Rectal smooth muscle tissue (tissue), 1 donor: ENCODE data around the gene HMG20B.
A peak's percentile ranks its signal among the peaks of the same experiment; 100 is the strongest.
"Not testable (repeated sequence)": the region's sequence is repeated elsewhere in the genome, so short reads cannot be mapped to it uniquely, and the experiment has no call there.

ENCODE experiments used
- H3K27ac ChIP-seq: one replicate; pipeline ENCODE4 v1.7.0; 2013; ENCODE audit warnings: low read depth, low read length, inconsistent platforms
- H3K27me3 ChIP-seq: one replicate; pipeline ENCODE4 v1.7.0; 2013; ENCODE audit warnings: low read length; ENCODE audit not compliant: control insufficient read depth, insufficient read depth
- H3K36me3 ChIP-seq: one replicate; pipeline ENCODE4 v1.7.0; 2013; ENCODE audit warnings: low read length; ENCODE audit not compliant: control insufficient read depth, insufficient read depth
- H3K4me1 ChIP-seq: one replicate; pipeline ENCODE4 v1.7.0; 2013; ENCODE audit warnings: low read length; ENCODE audit not compliant: control insufficient read depth, insufficient read depth
- H3K4me3 ChIP-seq: one replicate; pipeline ENCODE4 v1.7.0; 2013; ENCODE audit warnings: low read length
- H3K9ac ChIP-seq: one replicate; pipeline ENCODE4 v1.7.0; 2013; ENCODE audit warnings: low read length

Gene HMG20B

DNA sequence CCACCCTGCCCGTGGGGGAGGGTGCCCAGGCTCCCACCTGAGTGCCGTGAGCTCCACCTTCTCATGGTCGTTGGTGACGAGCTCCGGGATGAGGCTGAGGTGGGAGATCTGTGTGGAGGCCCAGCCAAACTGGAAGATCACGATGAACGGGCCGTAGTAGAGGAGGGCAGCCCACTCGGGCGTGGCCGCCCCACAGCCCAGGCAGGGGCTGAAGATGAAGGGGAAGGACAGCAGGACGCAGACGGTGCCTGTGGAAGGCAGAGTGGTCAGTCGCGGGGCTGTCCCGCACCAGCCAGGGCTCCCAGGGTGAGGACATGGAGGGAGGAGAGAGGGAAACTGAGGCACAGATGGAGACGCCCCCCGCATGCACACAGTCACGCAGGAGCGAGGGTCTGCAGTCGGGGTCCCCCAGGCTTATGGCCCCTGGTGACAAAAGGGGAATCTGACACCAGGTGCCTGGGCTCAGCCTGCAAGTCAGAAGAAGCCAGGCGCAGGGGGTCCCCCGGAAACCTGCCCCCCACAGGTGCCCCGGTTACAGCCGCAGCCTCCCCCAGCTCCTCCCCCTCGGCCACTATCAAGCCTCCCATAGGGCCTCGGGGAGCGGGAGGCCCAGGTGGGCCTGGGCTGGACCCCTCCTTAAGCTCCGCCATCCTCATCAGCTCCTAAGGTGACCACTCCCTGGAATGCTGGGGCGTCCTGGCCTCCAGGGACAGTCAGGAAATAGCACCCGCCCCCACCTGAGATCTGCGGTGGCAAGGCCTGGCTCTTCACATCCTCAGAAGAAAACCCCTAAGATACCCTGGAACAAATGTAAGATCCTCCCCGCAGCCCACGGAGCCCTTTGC, 21.6 kb upstream of the HMG20B start:
- peaks cover 2% of the 10 kb centered on the region for H3K36me3 ChIP-seq
- no peak overlapping the region for H3K4me3 ChIP-seq
- H3K4me1 ChIP-seq, result no peaks in the 10 kb centered on the region
- no peak overlapping the region for H3K9ac ChIP-seq
- no peaks in the 10 kb centered on the region for H3K27me3 ChIP-seq
- H3K27ac ChIP-seq, result no peak overlapping the region

DNA sequence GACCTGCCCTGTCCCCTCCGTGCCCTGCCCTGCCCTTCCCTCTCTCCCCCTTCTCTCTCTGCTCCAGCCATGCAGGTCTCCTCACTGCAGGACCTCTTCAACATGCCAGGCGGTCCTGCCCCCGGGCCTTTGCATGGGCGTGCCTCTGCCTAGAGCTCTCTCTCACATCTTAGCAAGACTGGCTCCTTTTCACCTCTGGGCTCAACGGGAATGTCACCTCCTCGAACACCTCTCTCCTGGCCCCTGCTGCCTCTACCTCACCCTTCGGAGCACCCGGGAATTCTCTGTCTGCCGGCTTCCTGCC, 21.0 kb upstream of the HMG20B start:
- H3K27ac ChIP-seq, result no peak overlapping the region
- H3K4me1 ChIP-seq, result peaks cover 4% of the 10 kb centered on the region
- H3K36me3 ChIP-seq, result peaks cover 2% of the 10 kb centered on the region
- no peak overlapping the region for H3K4me3 ChIP-seq
- H3K9ac ChIP-seq, result no peak overlapping the region
- H3K27me3 ChIP-seq, result no peaks in the 10 kb centered on the region

DNA sequence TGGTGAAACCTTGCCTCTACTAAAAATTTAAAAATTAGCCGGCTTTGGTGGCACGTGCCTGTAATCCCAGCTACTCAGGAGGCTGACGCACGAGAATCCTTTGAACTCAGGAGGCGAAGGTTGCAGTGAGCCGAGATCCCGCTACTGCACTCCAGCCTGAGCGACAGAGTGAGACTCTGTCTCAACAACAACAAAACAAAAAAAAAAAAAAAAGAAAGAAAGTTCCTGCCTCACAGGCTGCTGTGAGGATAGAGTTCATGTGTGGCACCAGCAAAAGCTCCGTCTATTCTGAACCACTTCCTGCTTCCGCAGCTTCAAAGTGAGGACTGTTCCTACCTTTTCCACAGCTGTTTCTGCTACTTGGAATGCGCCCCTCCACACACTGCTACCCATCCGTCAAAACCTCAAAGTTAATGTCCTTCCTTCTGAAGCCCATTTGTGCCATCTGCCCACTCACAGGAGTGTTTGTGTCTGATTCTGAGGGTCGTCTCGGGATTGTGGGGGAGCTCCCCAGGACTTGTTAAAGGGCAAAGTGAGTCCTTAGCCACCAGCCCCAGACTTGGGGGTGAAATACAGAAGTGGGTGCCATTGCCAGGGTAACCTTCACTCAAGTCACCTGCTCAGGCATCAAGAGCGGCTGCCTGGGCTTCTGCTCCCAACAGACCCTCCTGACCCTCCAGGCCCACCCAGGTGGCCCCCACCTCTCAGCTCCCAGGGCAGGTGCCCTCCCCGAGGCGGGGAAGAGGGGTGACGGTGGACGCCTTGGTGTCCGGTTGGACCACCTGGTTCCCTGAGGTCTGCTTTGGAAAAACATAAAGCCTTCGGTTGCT, 18.3 kb upstream of the HMG20B start:
- no peaks in the 10 kb centered on the region for H3K27me3 ChIP-seq
- no peak overlapping the region for H3K9ac ChIP-seq
- H3K27ac ChIP-seq, result no peak overlapping the region
- no peak overlapping the region for H3K4me3 ChIP-seq
- H3K4me1 ChIP-seq, result peaks cover 4% of the 10 kb centered on the region
- H3K36me3 ChIP-seq, result peaks cover 2% of the 10 kb centered on the region

DNA sequence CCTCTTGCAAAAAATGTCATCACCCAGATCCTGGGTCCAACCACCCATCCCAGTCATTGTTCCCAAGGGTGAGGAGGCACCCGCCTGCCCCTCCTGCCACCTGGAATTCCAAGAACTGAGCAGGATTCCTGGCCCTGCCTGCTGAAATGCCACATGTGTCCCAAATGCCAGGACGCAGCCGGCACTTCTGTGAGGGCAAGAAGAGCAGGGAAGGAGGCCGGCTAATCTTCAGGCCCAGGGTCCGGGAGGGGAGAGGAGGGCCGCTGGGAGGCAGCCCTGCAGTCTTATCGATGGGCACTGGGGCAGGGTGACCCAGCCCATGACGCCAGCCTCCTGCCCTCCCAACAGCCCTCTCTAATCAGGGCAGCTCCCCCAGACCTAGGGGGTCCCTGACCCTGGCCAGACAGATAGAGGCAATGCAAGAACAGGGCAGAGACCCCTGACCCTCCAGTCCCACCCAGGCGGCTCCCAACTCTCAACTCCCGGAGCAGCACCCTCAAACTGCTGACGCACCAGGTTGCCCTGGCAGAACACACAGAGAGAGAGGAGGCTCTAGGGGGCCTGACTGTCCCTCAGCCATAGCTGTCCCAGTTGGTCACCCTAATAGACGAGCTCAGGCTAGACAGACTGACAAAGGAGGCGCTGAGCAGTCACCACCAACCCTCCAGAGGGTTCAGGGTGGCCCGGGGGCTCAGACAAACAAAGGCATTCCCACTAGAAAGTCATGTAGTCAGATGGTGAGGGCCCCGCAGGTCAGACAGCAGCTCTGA, 16.9 kb upstream of the HMG20B start:
- Histone ChIP-seq H3K4me1 (peaks cover 4% of the 10 kb centered on the region), H3K36me3 (peaks cover under 1% of the 10 kb centered on the region), H3K9ac (no peak overlapping the region), H3K4me3 (peak overlapping the region; percentile 75), H3K27ac (no peak overlapping the region), H3K27me3 (no peaks in the 10 kb centered on the region)

DNA sequence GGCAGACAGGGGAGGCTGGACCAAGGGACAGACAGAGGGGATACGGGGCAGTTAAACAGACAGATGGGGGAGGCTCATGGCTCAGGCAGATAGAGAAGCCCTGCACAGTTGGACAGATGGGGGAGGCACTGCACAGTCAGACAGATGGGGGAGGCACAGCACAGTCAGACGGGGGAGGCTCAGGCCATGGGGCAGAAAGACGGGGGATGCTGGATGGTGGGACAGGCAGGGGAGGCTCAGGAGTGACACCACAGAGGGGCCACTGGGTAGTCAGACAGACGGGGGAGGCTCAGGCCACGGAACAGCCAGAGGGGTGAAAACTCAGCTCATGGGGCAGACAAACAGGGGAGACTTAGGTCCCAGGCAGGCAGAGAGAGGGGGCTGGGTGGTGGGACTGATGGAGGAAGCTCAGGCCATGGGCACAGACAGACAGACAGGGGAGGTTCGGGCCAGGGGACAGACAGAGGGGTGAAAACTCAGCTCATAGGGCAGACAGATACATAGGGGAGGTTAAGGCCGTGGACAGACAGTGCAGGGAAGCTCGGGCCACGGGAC, 16.2 kb upstream of the HMG20B start:
- no peaks in the 10 kb centered on the region for H3K36me3 ChIP-seq
- peaks cover 4% of the 10 kb centered on the region for H3K4me1 ChIP-seq
- peak overlapping the region; percentile 75 for H3K4me3 ChIP-seq
- no peaks in the 10 kb centered on the region for H3K27me3 ChIP-seq
- no peak overlapping the region for H3K27ac ChIP-seq
- peak overlapping the region; percentile 66 for H3K9ac ChIP-seq

DNA sequence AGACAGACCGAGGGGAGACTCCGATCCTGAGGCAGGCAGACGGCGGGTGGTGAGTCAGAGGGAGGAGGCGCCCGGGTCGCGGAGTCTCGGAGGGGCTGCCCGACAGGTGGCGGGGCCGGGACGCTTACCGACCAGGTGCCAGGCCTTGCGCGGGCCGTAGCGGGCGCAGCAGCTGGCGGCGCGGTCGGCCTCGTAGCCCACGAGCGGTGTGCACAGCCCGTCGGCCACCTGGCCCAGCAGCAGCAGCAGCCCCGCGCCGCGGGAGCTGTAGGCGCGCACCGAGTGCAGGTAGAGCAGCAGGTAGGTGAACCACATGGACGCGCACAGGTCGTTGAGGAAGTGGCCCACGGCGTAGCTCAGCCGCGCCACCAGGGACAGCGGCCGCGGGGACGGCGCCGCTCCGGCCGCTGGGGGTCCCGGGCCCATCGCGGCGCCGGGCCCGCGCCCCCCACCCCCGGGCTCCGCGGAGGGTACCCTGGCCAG, 15.7 kb upstream of the HMG20B start:
- Histone ChIP-seq H3K27me3 (no peaks in the 10 kb centered on the region), H3K27ac (no peak overlapping the region), H3K4me3 (peak overlapping the region; percentile 75), H3K36me3 (no peaks in the 10 kb centered on the region), H3K4me1 (peaks cover 4% of the 10 kb centered on the region), H3K9ac (peak overlapping the region; percentile 66)

DNA sequence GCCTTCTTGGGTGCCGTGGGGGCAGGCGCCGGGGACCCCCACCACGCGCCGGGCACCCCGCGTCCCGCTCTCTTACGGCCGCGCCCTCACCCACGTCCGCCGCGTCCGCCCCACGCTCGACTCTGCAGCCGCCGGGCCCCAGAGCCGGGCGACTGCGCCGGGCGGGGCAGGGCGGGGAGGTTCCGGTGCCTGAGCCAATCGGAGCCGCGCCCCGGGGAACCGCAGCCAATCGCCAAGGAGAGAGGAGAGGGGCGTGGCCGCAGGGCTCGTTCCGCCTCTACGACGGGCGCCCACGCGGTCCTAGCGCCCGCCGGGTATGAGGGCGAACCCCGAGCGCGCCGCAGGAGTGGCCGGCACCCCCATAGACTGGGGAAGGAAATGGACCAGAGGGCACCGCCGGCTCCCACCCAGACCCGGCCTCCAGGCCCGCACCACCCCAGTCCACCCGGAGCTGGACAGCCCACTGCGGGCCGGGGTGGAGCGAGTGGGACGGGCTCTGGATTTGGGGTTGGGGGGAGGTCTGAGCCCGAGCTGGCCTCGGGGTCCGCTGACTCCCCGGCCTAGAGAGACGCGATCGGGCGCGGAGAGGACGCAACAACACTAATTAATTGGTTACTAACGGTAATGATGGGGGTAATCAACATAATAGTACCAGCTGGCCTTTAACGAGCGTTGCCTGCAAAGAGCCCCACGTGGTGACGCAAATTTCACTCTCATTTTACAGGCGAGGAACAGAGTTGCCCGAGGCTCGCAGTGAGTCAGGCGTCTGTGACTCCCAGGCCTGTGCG, 15.1 kb upstream of the HMG20B start, which contains the start of gene MFSD12:
Gene MFSD12, minus strand, starts transcription at position 126 of the 788 bp plus-strand sequence. CDS start 183 bp downstream, outside the sequence.
- peak within 1 kb of the TSS; percentile 66 for H3K9ac ChIP-seq
- H3K4me3 ChIP-seq, result peak within 1 kb of the TSS; percentile 77
- peak within 1 kb of the TSS; percentile 46 for H3K27ac ChIP-seq

DNA sequence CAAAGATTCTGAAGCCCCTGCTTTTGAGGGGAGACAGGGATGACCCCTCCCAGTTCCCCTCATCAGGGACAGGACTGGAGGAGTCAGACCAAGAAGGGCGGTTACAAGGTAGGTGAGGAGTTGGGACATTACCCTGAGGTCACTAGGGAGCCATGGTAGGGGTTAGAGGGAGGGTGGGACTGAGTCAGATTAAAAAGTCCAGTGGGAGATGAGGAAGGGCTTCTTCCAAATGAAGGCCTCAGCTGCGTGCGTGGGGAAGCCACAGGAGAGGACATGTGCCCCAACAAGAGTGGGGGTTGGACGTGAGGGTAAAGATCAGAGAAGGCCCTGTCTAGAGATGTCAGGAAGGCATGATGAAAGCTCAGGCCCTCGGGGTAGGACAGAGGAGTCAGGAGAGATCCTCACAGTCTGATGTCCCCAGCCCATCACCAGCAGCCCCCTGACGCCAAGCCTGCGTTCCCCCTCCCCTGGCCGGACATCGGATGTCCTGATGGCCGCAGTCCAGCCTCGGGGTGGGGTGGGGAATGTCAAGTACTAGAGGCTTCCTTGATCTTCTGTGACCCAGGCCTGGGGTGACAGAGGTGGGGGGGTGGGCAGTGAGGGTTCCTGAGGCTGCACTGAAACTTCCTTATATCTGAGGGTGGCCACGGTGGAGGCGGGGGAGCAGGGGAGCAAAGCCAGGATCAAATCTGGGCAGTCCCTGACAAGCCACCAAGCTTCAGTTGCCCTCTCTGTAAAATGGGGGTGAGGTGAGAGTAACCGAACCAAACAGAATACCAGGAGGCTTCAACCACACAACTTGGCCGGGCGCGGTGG, 8.8 kb upstream of the HMG20B start:
- Histone ChIP-seq H3K36me3 (no peaks in the 10 kb centered on the region), H3K27ac (no peak overlapping the region), H3K4me3 (no peak overlapping the region), H3K27me3 (no peaks in the 10 kb centered on the region), H3K4me1 (no peaks in the 10 kb centered on the region), H3K9ac (no peak overlapping the region)

More for the DNA sequence above, 15.1 kb upstream of the HMG20B start, which contains the start of gene MFSD12:
- Histone ChIP-seq H3K36me3 (no peaks in the 10 kb centered on the region), H3K27me3 (no peaks in the 10 kb centered on the region), H3K4me1 (peaks cover 4% of the 10 kb centered on the region)

DNA sequence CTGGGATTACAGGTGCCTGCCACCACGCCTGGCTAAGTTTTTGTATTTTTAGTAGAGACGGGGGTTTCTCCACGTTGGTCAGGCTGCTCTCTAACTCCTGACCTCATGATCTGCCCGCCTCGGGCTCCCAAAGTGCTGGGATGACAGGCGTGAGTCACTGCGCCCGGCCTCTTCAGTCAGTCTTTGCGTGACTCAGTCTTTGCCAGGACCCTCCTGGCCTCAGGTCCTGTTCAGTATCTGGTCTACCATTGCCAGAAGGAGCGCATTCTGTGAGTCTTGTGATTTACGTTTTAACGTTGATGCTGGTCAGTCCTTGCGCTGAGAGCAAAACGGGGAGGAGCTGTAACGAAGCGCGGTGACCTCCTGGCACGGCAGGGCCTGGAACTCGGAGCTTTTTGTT, 7.6 kb upstream of the HMG20B start:
- H3K4me3 ChIP-seq, result no peak overlapping the region
- H3K36me3 ChIP-seq, result no peaks in the 10 kb centered on the region
- no peaks in the 10 kb centered on the region for H3K4me1 ChIP-seq
- no peaks in the 10 kb centered on the region for H3K27me3 ChIP-seq
- no peak overlapping the region for H3K27ac ChIP-seq
- H3K9ac ChIP-seq, result no peak overlapping the region

DNA sequence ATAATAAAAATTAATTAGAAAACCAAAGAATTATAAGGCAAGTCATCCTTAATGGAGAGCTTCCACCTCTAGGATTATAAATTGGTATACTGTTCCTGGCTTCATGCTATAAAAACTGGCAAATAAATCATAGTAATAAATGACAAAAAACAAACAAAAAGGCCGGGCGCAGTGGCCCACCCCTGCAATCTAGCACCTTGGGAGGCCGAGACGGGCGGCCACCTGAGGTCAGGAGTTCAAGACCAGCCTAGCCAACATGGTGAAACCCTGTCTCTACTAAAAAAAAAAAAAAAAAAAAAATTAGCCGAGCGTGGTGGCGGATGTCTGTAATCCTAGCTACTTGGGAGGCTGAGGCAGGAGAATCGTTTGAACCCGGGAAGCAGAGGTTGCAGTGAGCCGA, 2.7 kb upstream of the HMG20B start:
- H3K36me3 ChIP-seq, H3K4me3 ChIP-seq, H3K27me3 ChIP-seq, H3K4me1 ChIP-seq, H3K27ac ChIP-seq, H3K9ac ChIP-seq: not testable (repeated sequence)

DNA sequence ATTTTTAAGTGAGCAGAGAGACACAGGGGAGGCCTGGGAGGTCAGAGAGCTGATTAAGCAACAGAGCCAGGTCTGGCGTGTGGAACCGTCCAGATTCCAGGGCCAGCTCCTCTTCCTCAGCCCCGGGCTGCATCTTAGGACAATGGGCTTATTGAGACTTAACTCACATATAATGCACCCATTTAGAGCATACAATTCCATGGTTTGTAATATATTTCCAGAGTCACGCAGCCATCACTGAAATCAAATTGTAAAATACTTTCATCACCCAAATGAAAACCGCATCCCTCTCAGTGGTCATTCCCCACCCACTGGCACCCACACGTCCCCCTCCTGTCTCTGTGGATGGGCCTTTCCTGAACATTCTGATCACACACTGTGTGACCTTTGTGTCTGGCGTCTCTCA, 2.1 kb upstream of the HMG20B start:
- Histone ChIP-seq H3K4me1 (peaks cover 4% of the 10 kb centered on the region), H3K27ac (no peak overlapping the region), H3K36me3 (no peaks in the 10 kb centered on the region), H3K27me3 (no peaks in the 10 kb centered on the region), H3K9ac (no peak overlapping the region), H3K4me3 (no peak overlapping the region)
